ENCODE results near the gene ACSS3. TPM values are rescaled to one million over a fixed set of nuclear protein-coding genes. Genes with fewer than 3 reads are reported as not detected.

Gene ACSS3
- total RNA-seq, 1 donor from 2014 or later, result 4.1 TPM

DNA sequence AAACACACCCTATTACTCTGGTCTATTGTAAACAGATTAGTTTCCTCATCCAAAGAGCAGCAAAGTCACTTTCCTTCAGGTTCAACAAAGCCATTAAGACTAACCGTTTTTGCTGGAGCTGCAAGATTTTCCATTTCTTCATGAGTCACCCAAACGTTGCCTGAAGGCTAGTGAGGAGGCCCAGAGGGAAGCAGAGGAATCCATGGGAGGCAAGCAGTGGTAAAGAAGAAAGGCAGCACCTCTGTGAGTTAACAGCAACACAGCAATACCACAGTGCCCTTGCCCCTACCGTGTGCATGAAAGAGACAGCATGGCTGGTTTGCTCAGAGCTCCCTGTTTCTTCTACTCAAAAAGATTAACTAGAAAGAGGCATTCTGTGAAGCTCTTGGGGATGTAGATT is 206.3 kb downstream of the ACSS3 start:
- no peak for FAIRE-seq
- no peak for DNase-seq (ENCODE audit: low spot score in 2 of 2)

DNA sequence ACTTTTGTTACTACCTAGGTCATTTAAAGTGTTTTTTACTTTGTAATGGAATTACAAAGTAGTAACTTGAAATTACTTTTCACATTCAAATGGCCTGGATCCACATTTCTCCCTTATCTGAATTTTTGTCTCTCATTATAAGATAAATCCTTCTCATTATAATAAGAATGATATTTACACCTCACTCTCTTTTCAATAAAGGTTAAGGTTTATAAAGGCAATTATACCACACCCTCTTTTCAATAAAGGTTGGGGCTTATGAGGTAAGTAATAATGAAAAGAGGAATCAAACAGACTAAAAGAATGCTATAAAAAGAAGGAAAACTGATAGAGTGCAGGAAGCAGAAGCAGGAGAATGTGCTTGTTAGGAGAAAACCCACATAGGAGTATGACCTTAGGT is 210.8 kb downstream of the ACSS3 start:
- no peak for DNase-seq (ENCODE audit: low spot score in 2 of 2)
- FAIRE-seq, result no peak

DNA sequence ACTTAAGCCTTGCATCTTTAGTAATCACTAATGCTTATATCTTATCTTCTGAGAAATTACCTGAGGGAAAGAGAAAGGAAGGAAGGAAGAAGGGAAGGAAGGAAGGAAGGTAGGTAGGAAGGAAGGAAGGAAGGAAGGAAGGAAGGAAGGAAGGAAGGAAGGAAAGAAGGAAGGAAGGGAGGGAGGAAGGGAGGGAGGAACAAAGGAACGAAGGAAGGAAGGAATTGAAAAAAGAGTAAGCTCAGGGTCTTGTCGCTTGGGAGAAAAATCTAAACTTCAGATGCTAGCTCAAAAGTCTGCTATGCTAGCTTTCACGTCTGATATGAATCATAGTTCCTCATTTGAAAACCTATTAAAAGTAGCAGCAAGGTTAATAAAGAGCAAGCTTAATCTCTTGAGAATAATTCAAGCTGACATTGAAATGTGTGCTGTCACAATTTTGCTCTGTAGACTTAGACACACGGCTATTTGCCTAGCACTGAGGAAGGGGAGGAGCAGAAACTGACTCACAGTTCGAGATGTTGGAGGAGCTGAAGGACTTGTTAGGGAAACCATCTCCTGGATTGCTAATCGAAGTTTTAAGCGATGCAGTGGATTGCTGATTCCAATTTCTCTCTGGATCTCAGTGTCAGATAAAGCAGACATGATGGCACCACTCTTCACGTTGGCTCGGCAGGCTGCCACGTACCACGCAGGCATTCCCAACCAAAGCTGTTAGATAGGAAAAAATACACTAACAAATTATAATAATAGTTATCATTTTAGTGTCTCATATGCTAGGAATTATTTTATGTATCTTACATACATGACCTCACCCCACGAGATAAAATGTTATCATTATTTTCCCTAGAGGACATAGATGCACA is 216.7 kb downstream of the ACSS3 start:
- no peak for DNase-seq (ENCODE audit: low spot score in 2 of 2)
- no peak for FAIRE-seq

DNA sequence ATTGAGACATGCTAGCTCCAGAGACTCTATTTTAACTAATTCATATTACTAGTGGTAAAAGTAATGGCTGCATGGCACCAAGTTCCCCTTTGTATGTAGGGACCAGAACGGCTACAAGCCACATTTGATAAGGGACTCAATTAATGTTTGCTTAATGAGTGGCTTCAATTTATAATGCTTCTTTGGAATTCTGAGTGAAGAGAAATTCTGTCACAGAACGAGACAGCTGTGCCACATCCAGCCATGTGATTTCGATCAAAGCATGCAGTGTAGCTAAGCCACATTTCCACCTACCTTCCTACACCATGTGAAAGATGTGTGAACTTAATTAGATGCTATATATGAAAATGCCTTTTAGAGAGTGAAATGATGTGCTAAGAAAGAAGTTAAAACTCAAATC is 217.4 kb downstream of the ACSS3 start:
- DNase-seq (ENCODE audit: low spot score in 2 of 2), result no peak
- FAIRE-seq, result no peak

DNA sequence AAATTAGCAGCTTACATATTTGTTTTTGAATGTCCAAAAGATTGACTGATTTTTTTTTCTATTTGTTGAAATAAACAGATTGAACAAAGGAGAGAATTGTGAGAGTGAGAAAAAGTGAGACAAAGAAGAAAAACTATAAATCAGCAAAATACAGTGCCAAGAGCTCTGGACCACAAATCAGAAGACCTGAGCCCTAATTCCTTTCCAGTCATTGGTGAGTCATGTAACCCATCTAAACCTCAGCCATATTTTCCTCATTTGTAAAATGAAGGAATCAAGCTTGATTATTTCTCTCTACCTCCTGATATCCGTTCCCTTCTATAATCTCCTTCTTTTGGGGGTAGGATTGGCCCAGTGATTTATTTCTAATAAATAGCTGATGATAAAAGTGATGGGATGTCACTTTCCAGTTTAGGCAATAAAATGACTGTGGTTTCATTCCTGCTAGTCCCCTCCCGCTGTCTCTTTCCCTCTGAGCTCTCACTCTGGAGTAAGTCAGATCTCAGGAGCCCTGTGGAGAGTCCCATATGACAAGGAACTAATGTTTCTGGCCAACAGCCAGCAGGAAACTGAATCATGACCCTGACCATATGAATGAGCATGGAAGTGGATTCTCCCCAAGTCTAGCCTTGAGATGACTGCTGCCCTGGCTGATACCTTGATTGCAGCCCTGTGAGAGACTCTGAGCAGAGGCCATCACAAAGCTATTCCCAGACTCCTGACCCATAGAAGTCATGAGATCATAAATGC is 218.9 kb downstream of the ACSS3 start:
- FAIRE-seq (no peak), DNase-seq (ENCODE audit: low spot score in 2 of 2) (no peak)

DNA sequence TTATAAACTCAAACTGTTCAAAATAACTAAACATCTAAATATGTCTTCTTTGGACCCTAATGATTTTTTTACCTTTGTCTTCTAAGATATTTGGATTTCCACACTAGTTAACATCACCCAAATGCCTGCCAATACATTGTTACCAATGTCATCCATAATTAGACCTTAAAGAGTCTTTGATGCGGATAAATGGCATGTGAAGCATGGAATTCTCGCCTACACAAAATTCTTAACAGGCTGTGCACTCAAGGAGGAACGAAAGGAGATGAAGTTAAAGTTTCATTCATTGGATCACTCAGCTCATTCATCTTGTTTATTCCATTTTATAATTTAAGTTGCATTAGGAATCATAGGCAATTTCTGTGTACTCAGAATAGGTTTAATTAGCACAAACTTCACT is 219.7 kb downstream of the ACSS3 start:
- no peak for DNase-seq (ENCODE audit: low spot score in 2 of 2)

DNA sequence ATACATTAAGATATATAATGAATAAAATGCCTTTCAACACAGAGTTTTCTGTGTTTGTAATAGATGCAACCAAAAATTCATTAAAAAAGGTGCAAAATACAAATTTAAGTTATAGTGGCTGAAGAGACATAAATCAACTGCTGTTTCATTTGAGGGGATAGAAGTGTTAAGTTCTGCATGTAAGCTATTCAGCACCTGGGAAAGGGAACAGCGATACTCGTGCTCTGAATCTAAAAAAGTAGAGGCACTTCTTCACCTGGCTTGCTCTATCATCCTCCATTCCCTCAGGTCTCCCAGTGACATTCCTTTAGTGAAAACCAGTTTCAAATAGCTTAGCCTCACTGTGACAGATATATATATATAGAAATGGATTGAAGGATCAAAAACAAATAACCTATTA is 222.6 kb downstream of the ACSS3 start:
- no peak for FAIRE-seq
- DNase-seq (ENCODE audit: low spot score in 2 of 2), result no peak

More for the DNA sequence above, 219.7 kb downstream of the ACSS3 start:
- no peak for FAIRE-seq

DNA sequence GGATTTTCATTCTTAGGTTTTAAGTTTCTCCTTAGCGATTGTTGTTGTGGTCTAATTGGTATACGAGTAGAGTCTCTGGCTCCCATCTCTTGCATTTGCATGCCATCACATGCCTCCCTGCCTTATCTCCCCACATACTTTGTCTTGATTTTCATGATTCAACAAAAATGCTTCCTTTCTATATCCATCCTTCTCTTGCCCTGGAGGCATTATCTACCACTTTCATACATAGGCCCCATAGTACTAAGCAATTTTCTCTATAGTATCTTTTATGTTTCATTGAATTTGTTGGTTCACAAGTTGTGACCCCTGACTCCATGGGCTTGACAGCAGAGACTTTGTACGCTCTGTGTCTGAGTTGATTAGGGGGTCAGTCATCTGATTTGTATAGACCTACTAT is 226.1 kb downstream of the ACSS3 start:
- DNase-seq (ENCODE audit: low spot score in 2 of 2) (no peak), FAIRE-seq (no peak)

Small RNA genes lying within 50 kb of the gene (small RNA-seq; reads per million reads assigned to genes)
- gene MIR4699, result not detected

Other genes with a start within 250 kb of the ACSS3 start
- gene LIN7A, start 140.1 kb upstream of the ACSS3 start, total RNA-seq, result 44.4 TPM

Measured in frontal cortex (tissue), 4 donors.